EL (cell line): ENCODE data around the gene GJB1.
"Not testable (repeated sequence)": the region's sequence is repeated elsewhere in the genome, so short reads cannot be mapped to it uniquely, and the experiment has no call there.

Source experiments
- DNase-seq: peaks from one replicate; pipeline ENCODE4 v3.0.0-alpha.2; 2016

The GJB1 gene

DNA sequence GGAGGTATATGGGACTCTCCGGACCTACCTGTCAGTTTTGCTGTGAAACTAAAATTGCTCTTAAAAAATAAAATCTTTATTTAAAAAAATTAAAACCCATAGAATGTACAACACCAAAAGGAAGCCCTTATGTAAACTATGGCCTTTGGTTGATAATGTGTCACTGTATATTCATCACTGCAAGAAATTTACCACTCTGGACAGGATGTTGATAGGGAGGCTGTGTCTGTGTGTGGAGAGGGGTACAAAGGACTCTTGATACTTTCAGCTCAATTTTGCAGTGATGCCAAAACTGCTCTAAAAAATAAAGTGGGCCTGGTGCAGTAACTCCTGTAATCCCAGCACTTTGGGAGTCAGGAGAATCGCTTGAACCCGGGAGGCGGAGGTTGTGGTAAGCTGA is 33.8 kb downstream of the GJB1 start:
- no peak for DNase-seq

GRCh38 chrX:71268624-71269023 is 45.6 kb downstream of the GJB1 start:
- DNase-seq, result not testable (repeated sequence)

GRCh38 chrX:71269801-71270395 is 46.9 kb downstream of the GJB1 start:
- no peak for DNase-seq

GRCh38 chrX:71272313-71272712 is 49.3 kb downstream of the GJB1 start:
- DNase-seq, result not testable (repeated sequence)
